Esophagus (tissue), 2 donors: Measurements from ENCODE around the gene KRT13. TPM values are rescaled to one million over a fixed set of nuclear protein-coding genes. Genes with fewer than 3 reads are reported as not detected.

Source experiments
- polyA plus RNA-seq, 2 donors: library from polyadenylated mRNA; stranded (reverse); fragments of 200-250 nt; gene quantifications; one replicate each; pipeline ENCODE4 v1.2.3, GENCODE V29; 2013
- donor health status: healthy with polysubstance abuse.
- donor health status: Bipolar disorder and iron deficiency.

Gene KRT13
- polyA plus RNA-seq, 2 donors, result 46,015 to 60,858 TPM

Other genes starting within 250 kb of the KRT13 start
- not detected for gene KRTAP9-6, start 240.2 kb downstream of the KRT13 start, polyA plus RNA-seq
- not detected for gene KRTAP9-7, start 229.9 kb downstream of the KRT13 start, polyA plus RNA-seq
- not detected for gene KRTAP29-1, start 202.8 kb downstream of the KRT13 start, polyA plus RNA-seq
- gene KRTAP16-1, start 196.3 kb downstream of the KRT13 start, polyA plus RNA-seq, result not detected
- gene KRTAP17-1, start 189.9 kb downstream of the KRT13 start, polyA plus RNA-seq, result not detected
- gene KRT33A, start 154.8 kb downstream of the KRT13 start, polyA plus RNA-seq, result 1 to 10 TPM in 1 of 2 donors, under 1 TPM in 1; 0.69 to 1.2 TPM
- under 1 TPM; 0.12 to 0.16 TPM for gene KRT33B, start 135.8 kb downstream of the KRT13 start, polyA plus RNA-seq
- gene KRT34, start 123.3 kb downstream of the KRT13 start, polyA plus RNA-seq, result under 1 TPM; 0.19 to 0.20 TPM
- 10 to 100 TPM in 1 of 2 donors, 1 to 10 TPM in 1; 3.8 to 16.7 TPM for gene KRT31, start 108.0 kb downstream of the KRT13 start, polyA plus RNA-seq
- not detected for gene KRT37, start 81.0 kb downstream of the KRT13 start, polyA plus RNA-seq
- gene KRT38, start 64.6 kb downstream of the KRT13 start, polyA plus RNA-seq, result under 1 TPM in 1 of 2 donors, not detected in 1; 0.02 TPM
- 1 to 10 TPM; 1.9 to 8.5 TPM for gene KRT32, start 38.2 kb downstream of the KRT13 start, polyA plus RNA-seq
- not detected for gene KRT35, start 24.5 kb downstream of the KRT13 start, polyA plus RNA-seq
- gene KRT36, start 15.7 kb downstream of the KRT13 start, polyA plus RNA-seq, result under 1 TPM; 0.07 to 0.10 TPM
- 1,000 to 10,000 TPM; 1,457 to 2,808 TPM for gene KRT15, start 13.3 kb upstream of the KRT13 start, polyA plus RNA-seq
- gene KRT19, start 22.7 kb upstream of the KRT13 start, polyA plus RNA-seq, result 1,000 to 10,000 TPM in 1 of 2 donors, 100 to 1,000 TPM in 1; 506 to 1,087 TPM
- gene KRT9, start 66.4 kb upstream of the KRT13 start, polyA plus RNA-seq, result under 1 TPM; 0.12 to 0.24 TPM
- gene KRT14, start 81.3 kb upstream of the KRT13 start, polyA plus RNA-seq, result 1,000 to 10,000 TPM in 1 of 2 donors, 100 to 1,000 TPM in 1; 516 to 1,961 TPM
- gene KRT16, start 107.2 kb upstream of the KRT13 start, polyA plus RNA-seq, result 100 to 1,000 TPM; 413 to 534 TPM
- 100 to 1,000 TPM in 1 of 2 donors, 10 to 100 TPM in 1; 92.9 to 191 TPM for gene KRT17, start 119.0 kb upstream of the KRT13 start, polyA plus RNA-seq
- 100 to 1,000 TPM; 342 to 553 TPM for gene EIF1, start 183.3 kb upstream of the KRT13 start, polyA plus RNA-seq
- not detected for gene GAST, start 206.7 kb upstream of the KRT13 start, polyA plus RNA-seq
- 1 to 10 TPM in 1 of 2 donors, under 1 TPM in 1; 0.35 to 1.4 TPM for gene HAP1, start 229.0 kb upstream of the KRT13 start, polyA plus RNA-seq